ENCODE results near the gene FOXO3.

The FOXO3 gene

DNA sequence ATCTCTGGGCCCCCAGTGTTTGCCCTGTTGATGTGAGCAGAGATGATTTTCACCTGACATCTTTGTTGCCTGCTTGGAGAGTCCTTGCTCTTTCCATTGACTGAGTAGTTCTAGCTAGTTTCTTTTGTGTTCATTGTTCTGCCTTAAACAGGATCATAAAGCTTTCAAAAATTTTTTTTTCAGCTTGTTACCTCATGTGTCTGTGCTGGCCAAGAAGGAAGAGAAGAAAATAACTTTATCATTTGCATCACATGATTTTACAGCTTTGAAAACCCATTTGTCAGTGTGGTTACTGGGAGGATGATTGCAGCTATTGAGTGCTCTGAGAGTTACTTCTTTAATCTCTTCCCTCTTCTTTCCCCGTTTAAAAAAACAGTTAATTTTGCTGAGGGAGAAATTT is 16.0 kb downstream of the FOXO3 start:
- no peak for DNase-seq

DNA sequence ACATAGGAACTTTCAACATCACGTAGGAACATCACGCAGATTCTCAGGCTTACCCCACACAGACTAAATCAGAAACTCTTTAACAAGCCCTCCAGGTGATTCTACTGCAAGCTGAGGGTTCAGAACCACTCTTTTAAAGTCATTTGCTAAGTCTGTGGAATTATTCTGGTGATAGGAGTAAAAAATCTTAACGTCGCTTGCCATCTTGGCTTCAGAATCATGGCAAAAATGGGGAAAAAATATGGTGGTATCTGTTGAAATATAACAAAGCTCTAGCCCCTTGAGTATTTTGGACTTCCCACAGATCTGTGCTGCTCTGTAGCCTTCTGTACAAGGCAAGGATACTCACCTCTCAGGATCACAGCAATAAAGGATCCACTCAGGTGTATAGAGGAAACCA is 17.4 kb downstream of the FOXO3 start:
- DNase-seq: no peak

- DNase-seq: no peak
These were observed 18.0 kb downstream of the FOXO3 start for GRCh38 chr6:108578595-108579327.

DNA sequence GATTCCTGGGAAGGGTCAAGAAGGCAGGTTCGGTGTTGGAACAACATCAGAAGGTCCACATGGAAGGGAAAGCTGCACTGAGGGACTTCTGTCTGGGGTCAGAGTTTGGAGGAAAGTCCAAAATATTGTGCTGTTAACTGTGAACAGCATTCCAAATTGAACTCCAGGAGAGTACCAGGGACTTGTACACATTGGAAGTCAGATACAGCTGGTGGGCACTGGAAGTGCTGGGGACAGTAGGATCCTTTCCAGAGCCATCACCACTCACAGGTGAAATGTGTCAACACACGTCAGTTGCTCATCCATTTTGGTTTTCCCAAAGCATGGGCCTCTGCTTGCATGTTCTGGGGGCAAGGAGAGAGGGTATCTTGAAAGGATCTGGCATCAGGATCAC is 18.6 kb downstream of the FOXO3 start:
- DNase-seq: no peak

- DNase-seq: no peak
These were observed 19.9 kb downstream of the FOXO3 start for GRCh38 chr6:108580646-108581045.

- peak; percentile 21 for DNase-seq
These were observed 20.7 kb downstream of the FOXO3 start for GRCh38 chr6:108581237-108581931.

DNA sequence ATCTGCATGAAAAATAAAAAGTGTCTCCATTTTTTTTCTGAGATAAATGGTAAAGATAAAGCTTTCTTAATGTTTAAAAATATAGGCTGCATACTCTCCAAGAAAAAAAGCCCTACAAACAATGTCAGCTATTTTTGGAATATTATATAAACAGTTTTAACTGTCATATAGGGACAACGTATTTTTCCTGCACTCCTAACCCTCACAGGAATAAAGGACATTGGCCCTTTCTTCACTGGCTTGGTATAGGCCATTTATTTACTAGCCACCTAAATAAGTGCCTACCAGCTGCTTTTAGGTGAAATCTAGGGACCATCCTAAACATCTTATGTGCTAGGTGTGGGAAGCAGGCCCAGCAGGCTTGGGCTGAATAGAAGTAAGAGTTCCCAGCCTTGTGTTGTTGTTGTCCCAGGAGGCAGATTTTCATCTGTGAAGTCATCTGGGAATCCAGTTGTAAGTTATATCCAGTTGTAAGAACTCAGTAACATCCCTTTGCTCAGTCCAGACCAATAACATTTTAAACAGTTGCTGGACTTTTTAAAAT is 21.3 kb downstream of the FOXO3 start:
- no peak for DNase-seq

DNA sequence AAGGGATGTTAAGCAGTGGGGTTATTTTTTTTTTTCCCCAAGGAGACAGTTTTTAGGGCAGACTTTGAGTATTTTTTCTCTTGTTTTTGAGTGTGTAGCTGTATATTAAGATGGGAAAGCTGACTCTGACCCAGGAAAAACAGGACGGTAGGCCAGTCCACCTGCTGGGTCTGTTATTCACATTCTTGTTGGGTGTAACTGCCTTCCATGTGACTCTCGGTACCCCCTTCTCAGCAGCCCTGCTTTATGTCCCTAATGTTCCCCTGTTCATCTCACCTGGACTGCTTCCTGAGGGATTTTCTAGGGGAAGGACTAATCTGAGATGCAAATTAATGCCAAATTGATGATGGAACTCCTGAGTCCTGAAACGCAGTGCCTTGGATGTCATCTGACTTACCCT is 21.9 kb downstream of the FOXO3 start:
- DNase-seq: no peak

DNA sequence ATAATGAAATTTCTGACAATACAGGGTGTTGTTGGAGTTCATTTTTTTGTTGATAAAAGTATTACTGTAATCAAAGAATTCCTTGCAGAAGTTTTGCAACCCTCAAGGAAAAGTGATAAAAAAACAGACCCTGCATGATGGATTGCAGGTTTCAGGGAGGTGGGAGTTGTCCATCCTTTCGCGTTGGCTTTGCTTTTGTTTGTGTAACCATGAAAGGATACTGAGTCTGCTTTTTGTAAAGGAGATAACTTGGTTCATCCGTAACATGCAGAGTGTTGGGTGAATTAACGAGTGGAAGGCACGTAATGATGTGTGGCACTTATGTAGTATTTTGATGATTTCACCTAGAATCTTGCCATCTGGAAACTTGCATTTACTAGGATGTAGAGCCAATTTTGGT is 23.6 kb downstream of the FOXO3 start:
- DNase-seq: no peak

- no peak for DNase-seq
These were observed 24.6 kb downstream of the FOXO3 start for GRCh38 chr6:108585359-108585758.

- no peak for DNase-seq
These were observed 25.3 kb downstream of the FOXO3 start for GRCh38 chr6:108585921-108586536.

DNA sequence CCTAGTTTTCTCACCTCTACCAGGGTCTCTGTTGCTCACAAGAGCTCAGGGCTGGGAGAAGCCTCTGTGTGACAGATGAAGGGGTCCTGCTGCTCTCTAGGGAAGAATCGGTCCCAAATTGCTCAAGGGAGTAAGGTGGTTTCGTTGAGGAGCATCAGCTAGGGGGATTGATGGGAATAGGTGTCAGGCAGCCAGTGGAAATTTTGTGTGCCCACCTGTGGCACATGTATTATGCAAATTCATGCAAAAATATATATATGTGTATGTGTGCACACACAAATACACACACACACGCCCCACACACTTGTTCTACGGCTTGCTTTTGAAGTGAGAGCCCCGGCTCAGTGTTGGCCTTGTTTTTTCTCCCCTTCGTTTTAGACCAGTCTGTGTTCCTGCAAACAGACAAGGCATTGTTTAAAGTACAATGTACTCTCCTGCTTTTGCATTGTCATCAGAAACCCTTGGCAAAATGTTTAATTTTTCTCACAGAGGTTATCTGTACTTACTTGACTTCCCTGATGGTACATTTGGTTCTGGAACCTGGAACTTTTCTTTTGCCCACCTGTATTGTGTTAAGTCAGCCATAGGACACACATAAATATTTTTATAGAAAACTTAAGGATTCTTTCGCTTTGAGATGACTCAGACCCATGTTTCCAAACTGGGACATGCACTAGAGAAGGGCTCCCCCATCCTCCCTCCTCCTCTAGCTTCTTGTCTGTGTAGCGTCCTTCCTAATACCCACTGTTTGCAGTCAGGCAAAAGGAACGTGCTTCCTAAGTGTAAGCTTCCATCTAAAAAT is 26.7 kb downstream of the FOXO3 start:
- no peak for DNase-seq

GRCh38 chr6:108588586-108588985 is 27.9 kb downstream of the FOXO3 start:
- no peak for DNase-seq

GRCh38 chr6:108589244-108589791 is 28.6 kb downstream of the FOXO3 start:
- DNase-seq: peak; percentile 13

GRCh38 chr6:108591040-108591816 is 30.5 kb downstream of the FOXO3 start:
- DNase-seq: no peak

- DNase-seq: peak; percentile 48
These were observed 31.9 kb downstream of the FOXO3 start for GRCh38 chr6:108592371-108593337.

GRCh38 chr6:108594151-108594550 is 33.4 kb downstream of the FOXO3 start:
- DNase-seq: no peak

DNA sequence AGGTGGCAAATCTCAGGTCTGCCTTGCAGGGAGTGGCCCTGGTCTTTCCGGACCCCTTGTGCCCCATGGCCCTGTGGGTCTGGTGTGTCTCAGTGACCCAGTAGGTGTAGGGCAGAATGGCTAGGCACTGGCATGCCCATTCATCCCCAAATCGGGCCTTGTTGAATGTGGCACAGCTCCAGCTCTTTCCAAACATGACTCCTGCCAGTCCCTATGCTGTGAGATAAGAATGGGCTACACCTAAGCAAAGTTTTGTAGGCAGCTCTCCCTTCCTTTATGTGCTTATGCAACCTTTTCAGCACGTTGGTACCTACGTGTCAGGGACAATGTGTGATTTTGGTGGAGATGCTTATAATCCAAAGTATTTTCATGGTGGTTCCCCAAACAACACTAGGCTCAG is 33.9 kb downstream of the FOXO3 start:
- DNase-seq: no peak

DNA sequence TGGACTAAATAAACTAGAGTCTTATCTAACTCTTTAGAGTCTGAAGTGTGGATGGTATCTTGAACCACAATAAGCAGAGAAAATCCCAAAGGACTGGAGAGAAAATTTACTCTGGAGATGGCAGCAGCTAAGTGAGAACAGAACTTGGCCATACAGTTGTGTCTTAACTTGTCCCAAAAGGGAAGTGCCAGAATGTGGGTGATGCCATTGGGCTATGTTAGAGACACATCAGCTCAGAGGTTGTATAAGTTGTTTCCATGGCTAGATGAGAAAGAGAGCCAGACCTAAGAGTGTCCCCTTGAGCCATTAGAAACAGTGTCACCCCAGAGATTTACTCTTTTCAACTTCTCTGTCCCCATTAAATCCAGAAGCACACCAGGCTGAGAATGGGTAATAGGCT is 36.2 kb downstream of the FOXO3 start:
- DNase-seq: no peak

- DNase-seq: no peak
These were observed 37.0 kb downstream of the FOXO3 start for GRCh38 chr6:108597572-108598304.

Measured in CD4-positive, alpha-beta T cell treated with Interleukin-17A for 4 hours (primary cell).